Stomach (tissue), 9 donors: ENCODE results near the gene HABP4. TPM values are rescaled to one million over a fixed set of nuclear protein-coding genes. Genes with fewer than 3 reads are reported as not detected.

ENCODE experiments used
- DNase-seq, 2 donors: peaks; one replicate each; pipeline versions ENCODE4 v3.0.0 to v3.0.0-alpha.2; 2013 to 2019
- H3K27ac ChIP-seq, 5 donors: fragments of 200-600 bp in 4 of 5; sonication (generic) in 4 of 5; one replicate each; pipeline ENCODE4 v1.5.1; 2013 to 2019; ENCODE audit warnings: mild to moderate bottlenecking in 1 of 5, moderate library complexity in 1 of 5
- H3K27me3 ChIP-seq, 3 donors: fragments of 200-600 bp; sonication (generic); one replicate each; pipeline ENCODE4 v1.5.1; 2017 to 2019; ENCODE audit warnings: mixed run types in 1 of 3
- H3K36me3 ChIP-seq, 4 donors: fragments of 200-600 bp; sonication (generic); 1 replicate in 3 of 4; 2 replicates in 1 of 4; pipeline ENCODE4 v1.5.1; 2016 to 2019
- H3K4me1 ChIP-seq, 4 donors: fragments of 200-600 bp; sonication (generic); one replicate each; pipeline ENCODE4 v1.5.1; 2016 to 2019
- H3K4me3 ChIP-seq, 4 donors: fragments of 200-600 bp; sonication (generic) in 3 of 4; one replicate each; pipeline ENCODE4 v1.5.1; 2016 to 2019; ENCODE audit warnings: mild to moderate bottlenecking in 1 of 4
- H3K9me3 ChIP-seq, 4 donors: fragments of 200-600 bp; sonication (generic); one replicate each; pipeline ENCODE4 v1.5.1; 2016 to 2019
- EP300 ChIP-seq: sonication (generic); formaldehyde crosslinking; IDR thresholded peaks from one replicate; pipeline ENCODE4 v1.6.1; 2017; ENCODE audit warnings: antibody characterized with exemption
- POLR2A ChIP-seq, 4 donors: fragments of 450-650 bp; IDR thresholded peaks; one replicate each; pipeline ENCODE4 v1.6.1; 2016; ENCODE audit warnings: antibody characterized with exemption in 4 of 4, control low read depth in 2 of 4, mild to moderate bottlenecking in 1 of 4, moderate library complexity in 1 of 4
- POLR2AphosphoS5 ChIP-seq, 3 donors: sonication (generic); formaldehyde crosslinking; IDR thresholded peaks; one replicate each; pipeline ENCODE4 v1.6.1; 2016; ENCODE audit warnings: antibody characterized with exemption in 3 of 3
- WGBS, 5 donors: extraction: QIAGEN DNeasy Blood & Tissue Kit in 3 of 5; methylation state at CpG; one replicate each; pipeline versions ENCODE4 v1.1.5 to v1.1.7; 2013 to 2018; 5-methylcytosine and 5-hydroxymethylcytosine counted together
- intact Hi-C: fragments of 100-400 bp; cut with DNase I; formaldehyde crosslinking; loops from one replicate; pipeline ENCODE4 v1.15.1; 2023; ENCODE audit warnings: low total_unique reads
- polyA plus RNA-seq, 3 donors: library from polyadenylated mRNA; stranded (reverse); fragments of 200-250 nt; gene quantifications; one replicate each; pipeline ENCODE4 v1.2.3, GENCODE V29; 2013
- total RNA-seq, 5 donors: library from RNA; depleted of rRNA; stranded (reverse); fragments of >200 nt; gene quantifications; one replicate each; pipeline versions ENCODE4 v1.1.0 to v1.2.3, GENCODE V29; 2014 to 2016
- TF ChIP-seq, protein P1 (sequence below), 7 experiments: fragments of 450-650 bp in 4 of 7; fragments of 200-600 bp in 3 of 7; sonication (generic) in 3 of 7; IDR thresholded peaks; one replicate each; pipeline ENCODE4 v1.5.1; 2016 to 2019; ENCODE audit warnings: antibody characterized with exemption in 7 of 7, control low read depth in 2 of 7, mild to moderate bottlenecking in 1 of 7
- donor health status: healthy with polysubstance abuse.
- donor health status: Bipolar disorder and iron deficiency.
- donor health status: healthy.

The HABP4 gene
- total and polyA plus RNA-seq, 8 donors: 0.58 to 45.1 (median 9.9) TPM

DNA sequence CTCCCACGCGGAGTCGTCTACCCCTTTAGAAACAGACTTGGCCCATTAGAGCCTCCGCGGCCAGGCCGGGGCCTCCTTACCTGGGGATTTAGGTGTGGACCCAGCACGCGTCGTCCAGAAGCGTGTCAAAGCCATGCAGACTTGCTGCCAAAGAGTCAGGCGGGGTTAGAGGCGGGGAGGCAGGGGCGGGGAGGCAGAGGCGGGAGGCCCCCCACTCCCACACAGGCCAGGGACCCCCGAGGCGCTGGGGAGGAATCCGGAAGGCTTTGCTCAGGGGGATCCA is 47.1 kb downstream of the HABP4 start:
- 93 to 97% (median 95%) methylated on average over 17 of the region's 17 CpGs for WGBS, 5 donors

DNA sequence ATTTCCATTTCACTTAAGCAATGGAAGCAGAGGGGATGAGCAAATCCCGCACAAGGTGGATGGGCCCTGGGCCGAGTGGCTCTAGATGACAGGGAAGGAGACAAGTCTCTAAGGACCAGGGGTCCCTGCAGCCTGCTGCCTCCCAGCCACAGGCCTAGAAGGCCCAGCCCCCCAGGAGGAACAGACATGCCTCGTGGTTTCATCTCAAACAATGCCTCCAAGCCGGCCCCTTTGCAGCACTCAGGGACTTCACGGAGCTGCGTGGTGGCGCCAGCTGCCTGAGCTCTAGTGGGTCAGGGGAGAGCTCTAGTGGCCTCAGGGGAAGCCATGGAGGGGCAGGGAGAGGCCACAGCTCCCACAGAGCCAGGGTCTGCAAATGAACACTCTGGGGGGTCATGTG is 48.8 kb downstream of the HABP4 start:
- Histone ChIP-seq H3K4me3 (no peak overlapping the region), H3K27me3 (no peaks in the 10 kb centered on the region), H3K27ac (no peak overlapping the region), H3K9me3 (no peaks in the 10 kb centered on the region), H3K4me1 (no peaks in the 10 kb centered on the region), H3K36me3 (peaks cover 0 to 24% (median 19%) of the 10 kb centered on the region in 4 donors)
- no peak for DNase-seq
- intact Hi-C loops: no loop called here
- 81 to 90% (median 90%) methylated on average over 4 to 7 of the region's 7 CpGs for WGBS, 5 donors
- TF ChIP-seq POLR2AphosphoS5 (IDR thresholded peaks at IDR 0.05) (no peak), EP300 (no peak)

More for the DNA sequence above, 47.1 kb downstream of the HABP4 start:
- Histone ChIP-seq H3K36me3 (peaks cover 0 to 35% (median 19%) of the 10 kb centered on the region in 4 donors), H3K27ac (no peak overlapping the region), H3K9me3 (no peaks in the 10 kb centered on the region), H3K27me3 (no peaks in the 10 kb centered on the region), H3K4me3 (no peak overlapping the region), H3K4me1 (peaks cover 1 to 9% (median 3%) of the 10 kb centered on the region in 4 donors)
- TF ChIP-seq POLR2A (IDR thresholded peaks at IDR 0.05): no peak
- intact Hi-C loops: no loop called here
- DNase-seq: no peak

DNA sequence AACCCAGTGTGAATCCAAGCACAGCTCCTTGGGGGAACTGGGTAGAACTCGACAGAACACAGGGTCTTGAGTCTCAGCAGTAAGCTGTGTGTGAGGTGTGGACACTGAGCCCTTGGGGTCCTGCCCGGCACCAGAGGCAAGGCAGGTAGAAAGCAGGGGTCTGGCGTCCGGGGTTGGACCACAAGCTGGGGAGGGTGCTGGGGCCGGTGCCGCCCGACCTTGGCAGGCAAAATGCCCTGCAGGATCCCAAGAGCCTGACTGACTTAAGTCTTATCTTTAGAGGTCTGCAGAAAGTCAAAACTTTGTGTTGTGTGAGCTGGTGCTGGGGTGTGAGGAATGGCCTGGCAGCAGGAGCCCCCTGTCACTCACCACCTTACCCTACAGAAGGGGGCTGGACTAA is 49.3 kb downstream of the HABP4 start:
- intact Hi-C loops: no loop called here

DNA sequence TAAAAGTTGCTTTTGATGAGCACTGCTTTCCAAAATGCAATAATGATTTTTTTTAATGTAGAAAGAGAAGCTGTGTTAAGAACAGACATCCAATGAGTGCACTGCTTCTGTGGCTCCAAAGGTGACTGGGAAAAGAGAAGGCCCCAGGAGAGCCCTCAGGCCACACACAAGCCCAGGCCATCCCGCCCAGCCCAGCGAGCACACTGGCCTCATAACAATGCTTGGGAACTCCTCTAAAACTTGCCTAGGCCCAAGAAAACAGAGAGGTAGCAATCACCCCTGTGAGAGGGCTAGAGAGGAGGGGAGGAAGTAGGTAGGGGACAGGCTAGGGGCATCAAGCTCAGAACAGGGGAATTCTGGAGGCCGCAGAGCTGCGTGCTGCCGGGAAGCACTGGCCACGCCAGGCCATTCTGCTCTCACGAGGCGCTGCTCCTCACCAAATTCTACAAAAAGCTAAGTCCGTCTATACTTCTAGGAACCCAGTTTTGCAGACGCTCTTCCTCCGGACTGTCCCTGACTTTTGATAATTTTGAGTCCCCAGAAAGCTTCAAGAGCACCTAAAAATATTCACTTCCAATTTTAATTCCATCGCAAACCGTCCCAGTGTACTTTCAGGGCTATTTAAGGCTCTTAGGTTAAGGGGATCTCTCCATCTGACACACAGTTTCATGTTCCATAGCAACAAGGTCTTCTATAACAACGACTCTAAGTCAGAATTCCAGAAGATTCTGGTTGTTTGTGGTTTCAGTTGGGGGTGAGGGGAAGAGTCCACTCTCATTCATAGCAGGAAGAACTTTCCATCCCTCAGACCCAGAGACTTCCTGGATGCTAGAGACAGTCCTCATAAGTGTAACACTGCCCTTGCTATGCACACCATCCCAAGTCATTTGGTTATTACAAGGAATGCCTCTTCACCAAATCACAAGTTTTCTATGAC is 51.0 kb downstream of the HABP4 start:
- 89 to 96% (median 94%) methylated on average over 14 of the region's 14 CpGs for WGBS, 5 donors
- DNase-seq: no peak
- Histone ChIP-seq H3K9me3 (no peaks in the 10 kb centered on the region), H3K4me1 (no peaks in the 10 kb centered on the region), H3K4me3 (no peak overlapping the region), H3K27ac (no peak overlapping the region), H3K36me3 (peaks cover 0 to 38% (median 34%) of the 10 kb centered on the region in 4 donors), H3K27me3 (no peaks in the 10 kb centered on the region)
- TF ChIP-seq POLR2AphosphoS5 (IDR thresholded peaks at IDR 0.05) (no peak), POLR2A (IDR thresholded peaks at IDR 0.05) (no peak), EP300 (no peak)
- TF ChIP-seq, protein P1, sequence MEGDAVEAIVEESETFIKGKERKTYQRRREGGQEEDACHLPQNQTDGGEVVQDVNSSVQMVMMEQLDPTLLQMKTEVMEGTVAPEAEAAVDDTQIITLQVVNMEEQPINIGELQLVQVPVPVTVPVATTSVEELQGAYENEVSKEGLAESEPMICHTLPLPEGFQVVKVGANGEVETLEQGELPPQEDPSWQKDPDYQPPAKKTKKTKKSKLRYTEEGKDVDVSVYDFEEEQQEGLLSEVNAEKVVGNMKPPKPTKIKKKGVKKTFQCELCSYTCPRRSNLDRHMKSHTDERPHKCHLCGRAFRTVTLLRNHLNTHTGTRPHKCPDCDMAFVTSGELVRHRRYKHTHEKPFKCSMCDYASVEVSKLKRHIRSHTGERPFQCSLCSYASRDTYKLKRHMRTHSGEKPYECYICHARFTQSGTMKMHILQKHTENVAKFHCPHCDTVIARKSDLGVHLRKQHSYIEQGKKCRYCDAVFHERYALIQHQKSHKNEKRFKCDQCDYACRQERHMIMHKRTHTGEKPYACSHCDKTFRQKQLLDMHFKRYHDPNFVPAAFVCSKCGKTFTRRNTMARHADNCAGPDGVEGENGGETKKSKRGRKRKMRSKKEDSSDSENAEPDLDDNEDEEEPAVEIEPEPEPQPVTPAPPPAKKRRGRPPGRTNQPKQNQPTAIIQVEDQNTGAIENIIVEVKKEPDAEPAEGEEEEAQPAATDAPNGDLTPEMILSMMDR (IDR thresholded peaks at IDR 0.05): no peak
- intact Hi-C loops: no loop called here

More for the DNA sequence above, 49.3 kb downstream of the HABP4 start:
- Histone ChIP-seq H3K9me3 (no peaks in the 10 kb centered on the region), H3K27me3 (no peaks in the 10 kb centered on the region), H3K36me3 (peaks cover 0 to 26% (median 24%) of the 10 kb centered on the region in 4 donors), H3K4me1 (no peaks in the 10 kb centered on the region), H3K4me3 (no peak overlapping the region), H3K27ac (no peak overlapping the region)
- TF ChIP-seq POLR2AphosphoS5 (IDR thresholded peaks at IDR 0.05) (no peak), EP300 (no peak), POLR2A (IDR thresholded peaks at IDR 0.05) (no peak)
- TF ChIP-seq, protein P1 (IDR thresholded peaks at IDR 0.05): no peak
- 88 to 95% (median 91%) methylated on average over 6 to 7 of the region's 7 CpGs for WGBS, 5 donors
- DNase-seq: no peak

DNA sequence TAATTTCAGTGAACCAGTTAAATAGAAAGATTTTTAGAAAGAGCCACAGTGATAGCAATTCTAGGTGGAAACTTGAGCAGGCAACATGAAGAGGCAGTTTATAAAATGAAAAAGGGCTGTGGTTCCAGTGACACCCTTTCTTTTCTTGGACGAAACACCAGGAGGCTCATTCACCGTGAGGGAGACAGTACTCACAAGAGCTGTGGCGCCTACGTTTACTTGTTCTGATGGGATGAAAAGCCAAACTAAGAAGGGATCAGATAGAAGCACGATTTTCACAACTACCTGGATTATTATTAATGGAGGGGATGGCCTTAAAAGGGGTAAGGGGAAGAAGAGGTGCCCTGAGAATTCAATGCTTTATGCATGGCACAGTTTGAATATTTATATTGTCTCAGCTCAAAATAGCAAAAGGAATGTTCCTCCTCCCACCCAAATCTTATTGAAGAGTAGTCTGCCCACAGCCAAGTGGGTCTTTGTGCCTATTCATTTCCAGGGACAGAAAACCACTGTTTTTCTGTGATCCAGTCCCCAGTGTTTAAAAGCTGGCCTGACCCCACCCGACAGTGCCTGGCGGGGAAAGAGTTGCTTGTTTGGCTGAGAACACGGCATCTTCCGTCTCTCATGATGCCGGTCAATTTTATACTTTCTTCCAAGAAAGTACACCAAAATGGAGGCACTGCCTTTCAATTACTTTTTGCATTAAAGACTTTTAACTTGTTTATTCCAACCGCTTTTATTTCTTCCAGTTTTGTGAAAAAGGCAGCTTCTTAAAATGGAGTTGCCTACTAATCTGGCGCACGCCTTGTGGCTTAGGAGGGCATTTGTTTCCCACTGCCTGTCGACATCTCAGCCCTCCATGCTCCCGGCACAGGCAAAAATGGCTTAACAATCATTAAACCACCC is 51.9 kb downstream of the HABP4 start:
- peak overlapping the region in 1 of 5 donors; percentile 12 for H3K27ac ChIP-seq
- intact Hi-C loops: no loop called here
- no peak overlapping the region for H3K4me3 ChIP-seq
- H3K36me3 ChIP-seq: peaks cover 0 to 38% (median 36%) of the 10 kb centered on the region in 4 donors
- WGBS, 5 donors: 89 to 94% (median 93%) methylated on average over 15 of the region's 15 CpGs
- no peaks in the 10 kb centered on the region for H3K9me3 ChIP-seq
- H3K27me3 ChIP-seq: no peaks in the 10 kb centered on the region
- DNase-seq: no peak
- TF ChIP-seq EP300 (no peak), POLR2AphosphoS5 (IDR thresholded peaks at IDR 0.05) (no peak), POLR2A (IDR thresholded peaks at IDR 0.05) (no peak)
- TF ChIP-seq, protein P1 (IDR thresholded peaks at IDR 0.05): no peak
- H3K4me1 ChIP-seq: no peaks in the 10 kb centered on the region
